Activated naive CD4-positive, alpha-beta T cell treated with anti-CD3 and anti-CD28 coated beads, Interleukin-2, amount 50 U/mL, for 24 hours (primary cell): Measurements from ENCODE around the gene PCDHGB6.
"Not testable (repeated sequence)": the region's sequence is repeated elsewhere in the genome, so short reads cannot be mapped to it uniquely, and the experiment has no call there.

Experiments
- H3K27ac Mint-ChIP-seq: one replicate; pipeline ENCODE4 v1.8.0; 2021; ENCODE audit warnings: mild to moderate bottlenecking, mixed read lengths
- H3K27me3 Mint-ChIP-seq: one replicate; pipeline ENCODE4 v1.8.0; 2021; ENCODE audit warnings: mixed read lengths
- H3K36me3 Mint-ChIP-seq: one replicate; pipeline ENCODE4 v1.8.0; 2021; ENCODE audit warnings: mixed read lengths
- H3K4me1 Mint-ChIP-seq: one replicate; pipeline ENCODE4 v1.8.0; 2021; ENCODE audit warnings: mixed read lengths
- H3K4me3 Mint-ChIP-seq: one replicate; pipeline ENCODE4 v1.8.0; 2021; ENCODE audit warnings: mild to moderate bottlenecking, mixed read lengths
- H3K9me3 Mint-ChIP-seq: one replicate; pipeline ENCODE4 v1.8.0; 2021; ENCODE audit warnings: mixed read lengths

Gene PCDHGB6

GRCh38 chr5:141427783-141428426 is 20.1 kb downstream of the PCDHGB6 start:
- Mint-ChIP-seq H3K27ac (no peak overlapping the region), H3K4me3 (no peak overlapping the region), H3K27me3 (peaks cover 56% of the 10 kb centered on the region), H3K4me1 (peaks cover 16% of the 10 kb centered on the region), H3K9me3 (peaks cover 32% of the 10 kb centered on the region), H3K36me3 (peaks cover 18% of the 10 kb centered on the region)

GRCh38 chr5:141430332-141431113 is 22.7 kb downstream of the PCDHGB6 start, which contains the start of gene PCDHGA12:
Gene PCDHGA12, plus strand, starts transcription at chr5:141430507. Its CDS starts 253 bp downstream, at chr5:141430760.
- Mint-ChIP-seq H3K27me3 (peaks cover 55% of the 10 kb centered on the region), H3K27ac (peak within 1 kb of the TSS; percentile 30), H3K4me1 (peaks cover 16% of the 10 kb centered on the region), H3K36me3 (peaks cover 22% of the 10 kb centered on the region), H3K9me3 (peaks cover 40% of the 10 kb centered on the region), H3K4me3 (peak within 1 kb of the TSS; percentile 84)

DNA sequence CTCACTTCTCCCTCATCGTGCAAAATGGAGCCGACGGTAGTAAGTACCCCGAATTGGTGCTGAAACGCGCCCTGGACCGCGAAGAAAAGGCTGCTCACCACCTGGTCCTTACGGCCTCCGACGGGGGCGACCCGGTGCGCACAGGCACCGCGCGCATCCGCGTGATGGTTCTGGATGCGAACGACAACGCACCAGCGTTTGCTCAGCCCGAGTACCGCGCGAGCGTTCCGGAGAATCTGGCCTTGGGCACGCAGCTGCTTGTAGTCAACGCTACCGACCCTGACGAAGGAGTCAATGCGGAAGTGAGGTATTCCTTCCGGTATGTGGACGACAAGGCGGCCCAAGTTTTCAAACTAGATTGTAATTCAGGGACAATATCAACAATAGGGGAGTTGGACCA is 23.5 kb downstream of the PCDHGB6 start:
- Mint-ChIP-seq H3K27me3 (peaks cover 52% of the 10 kb centered on the region), H3K27ac (no peak overlapping the region), H3K9me3 (peaks cover 41% of the 10 kb centered on the region), H3K36me3 (peaks cover 22% of the 10 kb centered on the region), H3K4me1 (peaks cover 16% of the 10 kb centered on the region), H3K4me3 (peak overlapping the region; percentile 2)

DNA sequence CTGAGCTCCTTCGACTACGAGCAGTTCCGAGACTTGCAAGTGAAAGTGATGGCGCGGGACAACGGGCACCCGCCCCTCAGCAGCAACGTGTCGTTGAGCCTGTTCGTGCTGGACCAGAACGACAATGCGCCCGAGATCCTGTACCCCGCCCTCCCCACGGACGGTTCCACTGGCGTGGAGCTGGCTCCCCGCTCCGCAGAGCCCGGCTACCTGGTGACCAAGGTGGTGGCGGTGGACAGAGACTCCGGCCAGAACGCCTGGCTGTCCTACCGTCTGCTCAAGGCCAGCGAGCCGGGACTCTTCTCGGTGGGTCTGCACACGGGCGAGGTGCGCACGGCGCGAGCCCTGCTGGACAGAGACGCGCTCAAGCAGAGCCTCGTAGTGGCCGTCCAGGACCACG is 24.5 kb downstream of the PCDHGB6 start:
- peak overlapping the region; percentile 30 for H3K4me3 Mint-ChIP-seq
- H3K4me1 Mint-ChIP-seq, result peaks cover 16% of the 10 kb centered on the region
- not testable (repeated sequence) for H3K27ac Mint-ChIP-seq

GRCh38 chr5:141432726-141433125 is 24.9 kb downstream of the PCDHGB6 start:
- H3K27me3 Mint-ChIP-seq, result peaks cover 48% of the 10 kb centered on the region
- H3K9me3 Mint-ChIP-seq, result peaks cover 37% of the 10 kb centered on the region
- peak overlapping the region; percentile 46 for H3K27ac Mint-ChIP-seq
- H3K4me1 Mint-ChIP-seq, result peaks cover 16% of the 10 kb centered on the region
- H3K36me3 Mint-ChIP-seq, result peaks cover 22% of the 10 kb centered on the region
- not testable (repeated sequence) for H3K4me3 Mint-ChIP-seq

More for the DNA sequence above, 24.5 kb downstream of the PCDHGB6 start:
- peaks cover 22% of the 10 kb centered on the region for H3K36me3 Mint-ChIP-seq
- peaks cover 48% of the 10 kb centered on the region for H3K27me3 Mint-ChIP-seq
- H3K9me3 Mint-ChIP-seq, result peaks cover 37% of the 10 kb centered on the region

DNA sequence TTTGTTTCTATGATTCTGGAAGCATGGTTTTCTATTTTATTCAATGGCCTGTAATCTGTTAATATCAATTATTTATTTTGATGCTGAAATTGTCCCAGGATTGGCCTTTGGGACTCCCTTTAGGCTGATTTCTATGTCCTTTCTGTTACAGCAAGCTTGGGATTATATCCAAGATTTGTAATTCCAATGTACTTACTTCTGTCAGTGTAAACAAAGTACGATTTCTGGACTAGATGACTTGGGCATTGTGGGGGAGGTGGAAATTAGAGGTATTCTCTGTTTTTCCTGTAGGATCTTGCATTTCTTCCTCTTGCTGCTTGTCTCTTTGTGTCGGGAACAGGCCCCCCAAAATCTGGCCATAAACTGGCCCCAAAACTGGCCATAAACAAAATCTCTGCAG is 26.2 kb downstream of the PCDHGB6 start:
- no peak overlapping the region for H3K27ac Mint-ChIP-seq
- peaks cover 16% of the 10 kb centered on the region for H3K4me1 Mint-ChIP-seq
- peaks cover 20% of the 10 kb centered on the region for H3K36me3 Mint-ChIP-seq
- no peak overlapping the region for H3K4me3 Mint-ChIP-seq
- peaks cover 31% of the 10 kb centered on the region for H3K9me3 Mint-ChIP-seq
- peaks cover 44% of the 10 kb centered on the region for H3K27me3 Mint-ChIP-seq

- Mint-ChIP-seq H3K36me3 (peaks cover 9% of the 10 kb centered on the region), H3K27me3 (peaks cover 26% of the 10 kb centered on the region), H3K4me3 (no peak overlapping the region), H3K9me3 (peaks cover 17% of the 10 kb centered on the region), H3K27ac (no peak overlapping the region), H3K4me1 (no peaks in the 10 kb centered on the region)
Observed at GRCh38 chr5:141437221-141437620, 29.4 kb downstream of the PCDHGB6 start.

DNA sequence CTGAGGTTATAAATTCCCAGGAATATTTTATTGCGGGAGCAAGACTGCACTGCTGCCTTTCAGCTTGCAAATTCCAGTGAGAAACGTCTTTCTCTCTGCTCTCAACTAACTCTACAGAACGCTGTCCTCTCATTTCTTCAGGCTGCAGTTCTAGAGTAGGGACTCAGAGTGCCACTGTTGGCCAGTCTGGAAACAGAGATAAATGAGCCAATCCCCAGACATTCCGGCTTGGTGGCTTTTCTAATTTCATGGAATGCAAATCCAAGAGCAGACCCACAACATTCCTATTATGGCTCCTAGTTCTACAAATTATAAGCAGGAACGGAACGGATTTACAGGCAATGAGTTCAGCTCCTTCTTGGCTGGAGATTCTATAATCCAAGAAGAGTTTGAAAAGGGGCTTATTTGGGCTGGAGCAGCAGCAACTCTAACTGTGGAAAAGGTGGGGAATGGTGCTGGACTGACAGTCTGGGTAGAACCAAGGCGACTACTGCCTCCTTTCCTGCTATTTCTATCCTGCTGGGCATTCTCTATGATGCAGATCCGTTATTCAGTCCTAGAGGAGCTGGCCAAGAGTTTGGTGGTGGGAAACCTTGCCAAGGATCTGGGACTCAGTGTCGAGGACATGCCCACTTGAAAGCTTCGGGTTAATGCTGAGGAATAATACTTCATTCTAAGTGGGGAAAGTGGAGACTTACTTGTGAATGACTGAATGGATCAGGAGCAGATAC is 31.8 kb downstream of the PCDHGB6 start:
- Mint-ChIP-seq H3K9me3 (peaks cover 17% of the 10 kb centered on the region), H3K36me3 (peaks cover 1% of the 10 kb centered on the region), H3K27ac (no peak overlapping the region), H3K4me3 (no peak overlapping the region), H3K27me3 (peaks cover 21% of the 10 kb centered on the region), H3K4me1 (no peaks in the 10 kb centered on the region)

GRCh38 chr5:141440341-141440740 is 32.5 kb downstream of the PCDHGB6 start:
- H3K36me3 Mint-ChIP-seq, result no peaks in the 10 kb centered on the region
- H3K27me3 Mint-ChIP-seq, result peaks cover 22% of the 10 kb centered on the region
- peaks cover 12% of the 10 kb centered on the region for H3K9me3 Mint-ChIP-seq
- no peak overlapping the region for H3K27ac Mint-ChIP-seq
- no peaks in the 10 kb centered on the region for H3K4me1 Mint-ChIP-seq
- H3K4me3 Mint-ChIP-seq, result no peak overlapping the region

DNA sequence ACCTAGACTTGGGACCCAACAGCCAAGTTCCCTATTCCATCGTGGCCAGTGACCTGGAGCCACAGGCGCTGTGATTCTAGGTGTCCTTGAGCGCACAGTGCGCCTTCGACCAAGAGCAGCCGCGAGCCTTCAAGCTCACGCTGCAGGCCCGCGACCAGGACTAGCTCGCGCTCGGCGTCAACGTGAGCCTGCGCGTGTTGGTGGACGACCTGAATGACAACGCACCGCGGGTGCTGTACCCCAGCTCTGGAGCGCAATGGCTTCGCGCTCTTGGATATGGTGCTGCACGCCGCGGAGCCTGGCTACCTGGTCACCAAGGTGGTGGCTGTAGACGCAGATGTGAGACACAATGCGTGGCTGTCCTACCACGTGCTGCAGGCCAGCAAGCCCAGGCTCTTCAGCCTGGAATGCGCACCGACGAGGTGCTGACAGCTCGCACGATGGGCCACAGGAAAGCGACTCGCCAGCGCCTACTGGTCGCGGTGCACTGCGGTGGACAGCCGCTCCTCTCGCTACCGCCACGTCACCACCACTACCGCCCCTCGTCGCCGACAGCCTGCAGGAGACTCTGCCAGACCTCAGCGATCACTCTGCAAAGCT is 33.9 kb downstream of the PCDHGB6 start:
- Mint-ChIP-seq H3K9me3 (peaks cover 10% of the 10 kb centered on the region), H3K4me1 (no peaks in the 10 kb centered on the region), H3K27me3 (peaks cover 23% of the 10 kb centered on the region), H3K4me3 (no peak overlapping the region), H3K27ac (no peak overlapping the region), H3K36me3 (no peaks in the 10 kb centered on the region)
